DOHH2 (cell line): ENCODE results near the gene DAD1.

Experiments used
- H3F3A ChIP-seq: fragments of 200-600 bp; sonication (generic), shearing (Covaris generic); 2 replicates; pipeline ENCODE4 v1.6.0; 2016; ENCODE audit warnings: antibody characterized with exemption, mild to moderate bottlenecking; ENCODE audit not compliant: control insufficient read depth, insufficient read depth
- H3K27ac ChIP-seq: fragments of 200-600 bp; sonication (generic); 2 replicates; pipeline ENCODE4 v1.5.1; 2014; ENCODE audit warnings: low read depth, mild to moderate bottlenecking, low read length, moderate library complexity
- H3K27me3 ChIP-seq: fragments of 200-600 bp; sonication (generic); 2 replicates; pipeline ENCODE4 v1.6.1; 2014; ENCODE audit warnings: mild to moderate bottlenecking, low read length, mixed read lengths; ENCODE audit not compliant: control insufficient read depth
- H3K36me3 ChIP-seq: fragments of 200-600 bp; sonication (generic); 2 replicates; pipeline ENCODE4 v1.6.1; 2014; ENCODE audit warnings: mild to moderate bottlenecking, low read length, moderate library complexity, mixed read lengths; ENCODE audit not compliant: control insufficient read depth
- H3K4me1 ChIP-seq: fragments of 200-600 bp; sonication (generic); 2 replicates; pipeline ENCODE4 v1.6.1; 2014; ENCODE audit warnings: mild to moderate bottlenecking, low read length, mixed read lengths; ENCODE audit not compliant: control insufficient read depth
- H3K4me2 ChIP-seq: fragments of 200-600 bp; sonication (generic); 2 replicates; pipeline ENCODE4 v1.6.0; 2014; ENCODE audit warnings: mild to moderate bottlenecking, low read length, moderate library complexity
- H3K4me3 ChIP-seq: fragments of 200-600 bp; sonication (generic); 2 replicates; pipeline ENCODE4 v1.5.1; 2014; ENCODE audit warnings: mild to moderate bottlenecking, low read length, mixed read lengths
- H3K79me2 ChIP-seq: fragments of 200-600 bp; sonication (generic); 2 replicates; pipeline ENCODE4 v1.6.1; 2014; ENCODE audit warnings: mild to moderate bottlenecking, low read length, mixed read lengths; ENCODE audit not compliant: control insufficient read depth
- H3K9me2 ChIP-seq: fragments of 200-600 bp; sonication (generic); replicated peaks from 2 replicates; pipeline ENCODE4 v1.6.1; 2014; ENCODE audit warnings: mild to moderate bottlenecking, low read length, mixed read lengths; ENCODE audit not compliant: control insufficient read depth
- H3K9me3 ChIP-seq: fragments of 200-600 bp; sonication (generic); 2 replicates; pipeline ENCODE4 v1.6.1; 2014; ENCODE audit warnings: antibody characterized with exemption, low read length, mixed read lengths; ENCODE audit not compliant: control insufficient read depth, insufficient read depth
- H4K20me1 ChIP-seq: fragments of 200-600 bp; sonication (generic); 2 replicates; pipeline ENCODE4 v1.6.0; 2014; ENCODE audit warnings: low read depth, mild to moderate bottlenecking, antibody characterized with exemption, low read length, moderate library complexity; ENCODE audit not compliant: control insufficient read depth, insufficient read depth
- EZH2phosphoT487 ChIP-seq: fragments of 200-600 bp; sonication (generic); IDR thresholded peaks from 2 replicates; pipeline ENCODE4 v1.6.1; 2017; ENCODE audit warnings: borderline replicate concordance, mild to moderate bottlenecking, antibody characterized with exemption, low read length, moderate library complexity, mixed read lengths
- TF ChIP-seq, protein P1 (sequence below): fragments of 200-600 bp; sonication (generic); IDR thresholded peaks from one replicate; pipeline ENCODE4 v1.5.1; 2014; ENCODE audit warnings: antibody characterized with exemption, mild to moderate bottlenecking, low read depth, low read length; ENCODE audit not compliant: poor library complexity, severe bottlenecking

DAD1 gene

DNA sequence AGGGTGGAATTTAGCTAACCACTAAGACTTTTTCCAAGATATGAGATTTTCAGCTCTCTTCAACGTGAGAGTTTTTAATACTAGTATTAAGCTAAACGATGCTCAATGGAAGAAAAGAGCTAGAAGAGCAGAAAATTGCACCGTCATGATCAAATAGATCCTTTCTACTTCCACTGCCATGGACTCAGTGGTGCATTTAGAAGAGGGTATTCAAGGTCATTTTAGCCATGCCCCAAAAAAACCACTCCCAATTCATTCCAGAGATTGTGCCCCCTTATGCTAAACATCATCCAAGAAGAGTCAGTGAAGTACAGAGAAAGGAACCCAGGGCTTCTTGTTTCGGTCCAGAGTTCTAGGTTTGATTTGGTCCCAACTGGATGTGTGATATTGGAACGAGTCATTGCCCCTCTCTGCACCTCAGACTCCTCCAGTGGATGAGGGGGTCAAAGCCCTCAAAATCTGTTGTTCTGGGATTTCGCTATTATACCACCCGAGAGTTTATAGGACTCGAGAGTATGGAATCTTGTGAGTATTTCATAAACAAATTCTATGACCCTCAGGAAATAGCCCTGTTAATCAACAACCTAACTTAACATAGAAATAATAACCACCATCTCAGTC, 55.2 kb downstream of the DAD1 start:
- H3K9me3 ChIP-seq: no peaks in the 10 kb centered on the region
- peaks cover 78% of the 10 kb centered on the region for H3K36me3 ChIP-seq
- H3K27ac ChIP-seq: peak overlapping the region; percentile 96
- no peaks in the 10 kb centered on the region for H3K27me3 ChIP-seq
- no peaks in the 10 kb centered on the region for H3K9me2 ChIP-seq
- H3K4me2 ChIP-seq: peak overlapping the region; percentile 87
- H3K79me2 ChIP-seq: peaks cover 84% of the 10 kb centered on the region
- TF ChIP-seq, protein P1, sequence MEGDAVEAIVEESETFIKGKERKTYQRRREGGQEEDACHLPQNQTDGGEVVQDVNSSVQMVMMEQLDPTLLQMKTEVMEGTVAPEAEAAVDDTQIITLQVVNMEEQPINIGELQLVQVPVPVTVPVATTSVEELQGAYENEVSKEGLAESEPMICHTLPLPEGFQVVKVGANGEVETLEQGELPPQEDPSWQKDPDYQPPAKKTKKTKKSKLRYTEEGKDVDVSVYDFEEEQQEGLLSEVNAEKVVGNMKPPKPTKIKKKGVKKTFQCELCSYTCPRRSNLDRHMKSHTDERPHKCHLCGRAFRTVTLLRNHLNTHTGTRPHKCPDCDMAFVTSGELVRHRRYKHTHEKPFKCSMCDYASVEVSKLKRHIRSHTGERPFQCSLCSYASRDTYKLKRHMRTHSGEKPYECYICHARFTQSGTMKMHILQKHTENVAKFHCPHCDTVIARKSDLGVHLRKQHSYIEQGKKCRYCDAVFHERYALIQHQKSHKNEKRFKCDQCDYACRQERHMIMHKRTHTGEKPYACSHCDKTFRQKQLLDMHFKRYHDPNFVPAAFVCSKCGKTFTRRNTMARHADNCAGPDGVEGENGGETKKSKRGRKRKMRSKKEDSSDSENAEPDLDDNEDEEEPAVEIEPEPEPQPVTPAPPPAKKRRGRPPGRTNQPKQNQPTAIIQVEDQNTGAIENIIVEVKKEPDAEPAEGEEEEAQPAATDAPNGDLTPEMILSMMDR: no peak
- TF ChIP-seq EZH2phosphoT487: no peak
- no peaks in the 10 kb centered on the region for H4K20me1 ChIP-seq
- H3K4me1 ChIP-seq: peaks cover 100% of the 10 kb centered on the region
- H3F3A ChIP-seq: peaks cover 38% of the 10 kb centered on the region
- peak overlapping the region; percentile 69 for H3K4me3 ChIP-seq

DNA sequence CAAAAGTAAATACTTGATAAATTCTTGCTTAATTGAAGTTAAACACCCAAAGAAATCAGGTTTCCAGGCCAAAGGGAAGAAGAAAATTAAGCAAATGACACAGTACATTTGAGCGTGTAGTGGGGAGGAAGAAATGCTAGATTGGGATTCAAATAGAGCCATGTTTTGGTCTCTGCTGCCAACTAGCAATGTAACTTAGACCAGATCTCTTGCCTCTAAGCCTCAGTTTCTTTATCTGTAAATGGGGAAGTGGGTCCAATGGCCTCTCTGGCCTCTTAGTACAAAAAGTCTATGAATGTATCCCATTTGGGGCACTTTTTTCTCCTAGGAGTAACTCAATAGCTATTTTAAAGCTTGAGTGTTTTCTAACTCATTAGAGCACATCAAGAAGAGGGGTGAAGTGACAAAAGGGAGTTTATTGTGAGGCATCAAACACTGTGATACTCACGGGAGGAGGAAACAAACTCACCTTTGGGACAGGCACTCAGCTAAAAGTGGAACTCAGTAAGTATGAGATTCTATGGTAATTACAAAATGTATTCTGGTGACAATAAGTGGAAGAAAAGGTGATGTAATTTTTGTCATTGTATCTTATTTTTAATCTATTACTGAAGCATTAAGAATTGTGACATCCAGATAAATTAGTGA, 55.8 kb downstream of the DAD1 start:
- no peaks in the 10 kb centered on the region for H3K27me3 ChIP-seq
- peaks cover 78% of the 10 kb centered on the region for H3K36me3 ChIP-seq
- H3K4me1 ChIP-seq: peaks cover 100% of the 10 kb centered on the region
- H3K4me2 ChIP-seq: peak overlapping the region; percentile 87
- no peaks in the 10 kb centered on the region for H4K20me1 ChIP-seq
- no peaks in the 10 kb centered on the region for H3K9me3 ChIP-seq
- H3F3A ChIP-seq: peaks cover 42% of the 10 kb centered on the region
- peak overlapping the region; percentile 69 for H3K4me3 ChIP-seq
- no peaks in the 10 kb centered on the region for H3K9me2 ChIP-seq
- peak overlapping the region; percentile 96 for H3K27ac ChIP-seq
- peaks cover 89% of the 10 kb centered on the region for H3K79me2 ChIP-seq
- no peak for TF ChIP-seq EZH2phosphoT487
- TF ChIP-seq, protein P1: no peak

DNA sequence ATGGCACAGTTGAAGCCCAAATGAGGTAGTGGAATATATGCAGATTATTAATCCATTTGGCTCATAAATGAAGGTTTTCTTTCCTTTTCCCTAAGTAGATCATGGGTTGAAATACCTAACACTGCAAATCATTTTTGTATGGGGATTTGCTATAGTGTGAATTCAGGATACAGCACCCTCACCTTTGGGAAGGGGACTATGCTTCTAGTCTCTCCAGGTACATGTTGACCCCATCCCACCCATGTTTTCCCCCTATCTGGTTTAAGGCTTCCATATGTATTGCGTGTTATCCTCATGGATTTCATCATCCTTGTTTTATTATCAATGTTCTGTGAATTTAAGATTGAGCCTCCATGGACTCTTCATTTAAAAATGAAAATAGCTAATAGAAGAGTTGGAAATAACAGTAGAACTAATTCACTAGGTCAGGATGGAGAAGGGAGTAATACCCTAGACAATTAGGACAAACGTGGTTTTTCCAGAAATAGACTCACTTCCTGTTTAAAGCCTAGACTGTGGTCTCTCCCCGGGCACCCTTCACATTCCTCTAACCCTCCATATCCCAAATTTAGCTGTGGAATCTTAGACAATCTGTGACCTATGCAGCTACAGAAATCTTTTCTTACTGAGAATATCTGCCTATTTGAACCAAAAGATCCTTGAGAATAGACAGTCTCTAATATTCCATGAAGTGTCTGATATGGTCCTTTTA, 56.5 kb downstream of the DAD1 start:
- Histone ChIP-seq H3K4me3 (peak overlapping the region; percentile 69), H3K27me3 (no peaks in the 10 kb centered on the region), H3K9me3 (no peaks in the 10 kb centered on the region), H3F3A (peaks cover 42% of the 10 kb centered on the region), H3K4me1 (peaks cover 99% of the 10 kb centered on the region), H4K20me1 (no peaks in the 10 kb centered on the region), H3K36me3 (peaks cover 71% of the 10 kb centered on the region), H3K4me2 (peak overlapping the region; percentile 87), H3K79me2 (peaks cover 87% of the 10 kb centered on the region), H3K9me2 (no peaks in the 10 kb centered on the region), H3K27ac (peak overlapping the region; percentile 96)
- TF ChIP-seq, protein P1: no peak
- TF ChIP-seq EZH2phosphoT487: no peak
